Endometrial microvascular endothelial cells (primary cell): ENCODE results near the gene GLIS1. TPM values are rescaled to one million over a fixed set of nuclear protein-coding genes. Genes with fewer than 3 reads are reported as not detected.
"Not testable (repeated sequence)": the region's sequence is repeated elsewhere in the genome, so short reads cannot be mapped to it uniquely, and the experiment has no call there.

Source experiments
- in situ Hi-C: cut with HindIII; loops from 2 replicates; pipeline ENCODE4 v1.10.0; 2017; ENCODE audit warnings: low sequenced_read_pairs, low pct_unique_long_range_greater_than_20kb; ENCODE audit errors: inconsistent ontology term
- total RNA-seq: library from RNA; depleted of rRNA; stranded (reverse); fragments of >200 nt; gene quantifications from one replicate; pipeline ENCODE4 v1.2.3, GENCODE V29; 2015; ENCODE audit errors: inconsistent ontology term

The GLIS1 gene
- total RNA-seq, 1 donor from 2014 or later: not detected

DNA sequence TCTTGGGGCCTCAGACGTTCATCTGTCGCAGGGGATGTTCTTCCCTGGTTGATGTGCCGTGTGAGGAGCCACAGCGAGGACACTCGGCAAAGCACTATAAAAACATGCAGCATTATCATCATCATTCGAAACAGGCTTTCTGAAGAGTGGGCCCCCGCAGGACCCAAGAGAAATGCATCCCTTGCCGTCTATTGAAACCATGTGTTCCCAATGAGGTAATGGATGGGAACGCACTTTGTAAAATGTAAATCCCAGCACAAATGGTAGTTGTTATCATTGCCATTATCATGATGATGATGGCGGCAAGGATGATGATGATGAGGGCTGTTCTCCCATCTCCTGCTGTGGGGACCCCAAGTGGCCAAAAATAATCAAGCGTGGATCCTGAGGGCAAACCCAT is 76.8 kb downstream of the GLIS1 start:
- in situ Hi-C loops: no loop called here

- in situ Hi-C loops: no loop called here
These were observed 77.5 kb downstream of the GLIS1 start for GRCh38 chr1:53661496-53661895.

DNA sequence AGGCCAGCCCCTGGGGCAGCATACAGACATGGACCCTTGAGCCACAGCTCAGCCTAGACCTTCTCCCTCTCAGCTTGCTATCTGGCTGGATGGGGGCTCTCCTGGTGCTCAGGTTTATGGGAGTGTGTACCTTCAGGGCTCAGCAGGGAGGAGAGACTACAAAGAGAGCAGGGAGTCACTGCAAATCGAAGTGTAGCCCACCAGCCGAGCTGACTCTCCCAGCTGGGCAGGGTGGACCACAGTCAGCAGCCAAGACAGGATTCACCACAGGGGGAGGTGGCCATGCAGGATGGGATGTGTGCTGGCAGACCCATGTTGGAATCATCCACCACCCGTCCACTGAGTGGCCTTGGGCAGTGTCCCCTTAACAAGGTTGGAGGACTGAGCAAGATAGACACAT is 78.3 kb downstream of the GLIS1 start:
- in situ Hi-C loops: no loop called here

- in situ Hi-C loops: no loop called here
These were observed 79.5 kb downstream of the GLIS1 start for GRCh38 chr1:53659436-53659835.

- in situ Hi-C loops: no loop called here
These were observed 80.3 kb downstream of the GLIS1 start for GRCh38 chr1:53658489-53659230.

DNA sequence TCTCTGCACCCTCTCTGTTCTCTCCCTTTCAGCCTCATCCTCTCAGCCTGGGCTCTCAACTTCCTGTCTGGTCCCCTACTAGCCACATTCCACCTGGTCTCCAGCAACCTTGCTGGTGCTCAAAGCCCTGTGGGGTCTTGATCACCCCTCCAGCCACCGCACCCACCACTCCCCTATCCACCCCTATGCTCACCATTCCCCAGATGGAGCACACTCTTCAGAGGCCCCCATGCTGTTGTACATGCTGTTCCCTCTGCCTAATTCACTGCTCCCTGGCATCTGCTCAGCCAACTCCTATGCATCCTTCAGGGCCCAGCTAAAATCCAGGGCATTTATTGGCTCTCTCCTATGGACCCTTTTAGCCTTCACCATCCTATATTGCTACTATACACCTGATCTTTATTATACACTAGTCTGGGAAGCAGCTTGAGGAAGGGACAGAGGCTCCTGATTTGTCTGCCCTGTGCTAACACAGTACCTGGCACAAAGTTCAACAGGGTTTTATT is 81.0 kb downstream of the GLIS1 start:
- in situ Hi-C loops: no loop called here

DNA sequence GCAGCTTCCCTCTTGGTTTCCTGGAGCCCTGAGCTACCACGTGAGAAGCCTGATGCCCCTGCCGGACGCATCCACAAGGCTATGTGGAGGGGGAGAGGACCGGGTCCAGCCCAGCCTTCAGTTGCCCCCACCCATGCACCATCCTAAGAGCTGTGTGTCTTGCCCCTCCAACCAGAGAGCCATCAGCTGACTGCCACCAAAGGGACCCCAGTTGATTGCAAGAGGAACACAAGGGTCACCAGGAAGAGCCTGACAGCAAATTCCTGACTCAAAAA is 81.5 kb downstream of the GLIS1 start:
- in situ Hi-C loops: no loop called here

GRCh38 chr1:53656747-53657530 is 82.0 kb downstream of the GLIS1 start:
- in situ Hi-C loops: no loop called here

GRCh38 chr1:53655931-53656746 is 82.8 kb downstream of the GLIS1 start:
- in situ Hi-C loops: no loop called here

DNA sequence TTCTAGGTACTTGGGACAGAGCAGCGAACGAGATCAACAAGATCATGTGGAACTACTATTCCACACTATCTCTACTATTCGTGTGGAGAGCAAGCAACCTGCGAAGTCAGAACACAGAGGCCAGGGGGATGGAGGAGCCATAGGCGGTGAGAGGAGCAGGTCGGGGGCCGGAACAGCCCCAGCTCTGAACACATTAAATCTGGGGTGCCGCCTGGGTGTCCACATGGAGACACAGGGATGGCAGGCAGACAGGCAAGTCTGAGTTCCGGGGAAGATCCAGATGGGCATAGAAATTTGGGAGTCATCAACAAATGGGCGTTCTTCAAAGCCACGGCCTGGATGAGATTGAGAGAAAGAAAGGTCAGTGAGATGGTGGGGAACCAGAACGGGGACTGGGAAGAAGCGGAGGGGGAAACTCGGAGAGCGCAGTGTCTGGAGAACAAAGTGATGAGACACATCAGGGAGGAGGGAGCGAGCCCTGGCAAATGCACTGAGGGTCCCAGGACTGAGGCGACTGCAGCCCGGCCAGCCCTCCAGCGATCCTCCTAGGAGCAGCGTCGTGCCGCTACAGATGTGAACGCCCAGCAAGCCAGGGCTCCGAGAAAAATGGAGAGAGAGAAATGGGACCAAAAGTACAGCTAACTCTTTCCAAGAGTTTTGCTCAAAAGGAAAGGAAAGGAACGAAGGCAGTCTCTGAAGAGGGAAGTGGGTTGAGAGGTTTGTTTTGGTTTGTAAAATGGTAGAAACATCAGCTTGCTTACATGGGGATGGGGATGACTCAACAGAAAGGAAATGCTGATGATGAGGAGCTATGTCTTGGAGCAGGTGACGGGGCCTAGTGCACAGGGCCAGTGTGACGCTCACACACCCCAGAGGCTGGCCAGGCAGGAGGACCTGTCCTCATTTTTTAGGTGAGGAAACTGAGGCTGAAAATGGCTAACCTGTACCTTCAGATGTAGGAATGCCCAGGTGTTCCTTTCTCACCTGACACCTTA is 84.5 kb downstream of the GLIS1 start:
- in situ Hi-C loops: no loop called here

- in situ Hi-C loops: no loop called here
These were observed 85.3 kb downstream of the GLIS1 start for GRCh38 chr1:53653631-53654030.

- in situ Hi-C loops: no loop called here
These were observed 85.8 kb downstream of the GLIS1 start for GRCh38 chr1:53653200-53653575.

GRCh38 chr1:53652441-53653199 is 86.3 kb downstream of the GLIS1 start:
- in situ Hi-C loops: no loop called here

DNA sequence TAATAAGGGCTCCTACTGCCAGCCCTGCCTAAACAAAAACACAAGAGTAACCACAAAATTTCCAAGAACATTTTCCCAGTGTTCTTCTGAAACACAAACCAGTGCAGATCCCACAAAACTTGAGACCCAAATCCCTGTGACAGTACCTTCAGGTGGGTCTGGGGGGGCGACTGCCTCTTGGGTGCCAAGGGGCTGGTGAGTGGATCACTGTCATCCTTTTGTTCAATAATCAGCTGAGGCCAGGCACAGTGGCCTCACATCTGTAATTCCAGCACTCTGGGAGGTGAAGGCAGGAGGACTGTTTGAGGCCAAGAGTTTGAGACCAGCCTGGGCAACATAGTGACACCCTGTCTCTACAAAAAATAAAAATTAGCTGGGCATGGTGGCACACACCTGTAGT is 87.6 kb downstream of the GLIS1 start:
- in situ Hi-C loops: no loop called here

DNA sequence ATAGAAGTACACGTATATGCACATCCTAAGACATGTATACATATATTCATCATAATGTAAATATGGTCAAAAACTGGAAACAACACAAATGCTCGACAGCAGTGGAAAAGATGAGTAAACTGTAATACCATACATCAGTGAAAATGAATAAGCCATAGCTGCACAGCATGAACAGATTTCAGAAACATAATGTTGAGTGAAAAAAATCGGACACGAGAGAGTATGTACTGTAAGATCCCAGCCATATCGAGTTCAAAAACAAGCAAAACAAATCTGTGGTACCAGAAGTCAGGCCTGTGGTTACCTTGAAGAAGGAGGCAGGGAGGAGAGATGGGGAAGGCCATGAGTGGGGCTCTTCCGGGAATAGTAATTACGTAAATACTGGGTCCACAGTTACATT is 90.4 kb downstream of the GLIS1 start:
- in situ Hi-C loops: no loop called here

GRCh38 chr1:53647915-53648314 is 91.0 kb downstream of the GLIS1 start:
- in situ Hi-C loops: not testable (repeated sequence)

- in situ Hi-C loops: no loop called here
These were observed 92.2 kb downstream of the GLIS1 start for GRCh38 chr1:53646732-53647131.

- in situ Hi-C loops: no loop called here
These were observed 93.3 kb downstream of the GLIS1 start for GRCh38 chr1:53645690-53646078.
